A549 (cell line): Measurements from ENCODE around the gene AGBL4.

Source experiments
- CHD4 ChIP-seq: fragments of 200-600 bp; sonication (generic); IDR thresholded peaks from 2 replicates; pipeline ENCODE4 v1.6.1; 2016; ENCODE audit warnings: antibody characterized with exemption, mild to moderate bottlenecking, borderline replicate concordance
- EHMT2 ChIP-seq: fragments of 200-600 bp; sonication (generic); IDR thresholded peaks from 2 replicates; pipeline ENCODE4 v1.6.1; 2016; ENCODE audit warnings: antibody characterized with exemption, low read depth, mild to moderate bottlenecking, moderate library complexity
- MAFK ChIP-seq: fragments of 450-650 bp; IDR thresholded peaks from 2 replicates; pipeline ENCODE4 v1.6.1; 2014; ENCODE audit not compliant: partially characterized antibody
- RAD21 ChIP-seq, 2 experiments: fragments of >200 bp in 1 of 2; sonication (Bioruptor Twin) in 1 of 2; formaldehyde crosslinking in 1 of 2; IDR thresholded peaks in 1 of 2; conservative IDR thresholded peaks in 1 of 2; 2 replicates in 1 of 2; 3 replicates in 1 of 2; pipeline ENCODE4 v1.6.1; 2012 to 2018; ENCODE audit warnings: inconsistent platforms in 1 of 2
- ZC3H11A ChIP-seq: fragments of 450-650 bp; IDR thresholded peaks from 2 replicates; pipeline ENCODE4 v1.6.1; 2014; ENCODE audit warnings: antibody characterized with exemption, mild to moderate bottlenecking
- TF ChIP-seq, protein P1 (sequence below): fragments of >200 bp; sonication (Bioruptor Twin); formaldehyde crosslinking; IDR thresholded peaks from 3 replicates; pipeline ENCODE4 v1.5.1; 2016
- TF ChIP-seq, protein P2 (sequence below): fragments of 200-600 bp; sonication (generic); IDR thresholded peaks from 2 replicates; pipeline ENCODE4 v1.6.1; 2016; ENCODE audit warnings: antibody characterized with exemption, mild to moderate bottlenecking, moderate library complexity

DNA sequence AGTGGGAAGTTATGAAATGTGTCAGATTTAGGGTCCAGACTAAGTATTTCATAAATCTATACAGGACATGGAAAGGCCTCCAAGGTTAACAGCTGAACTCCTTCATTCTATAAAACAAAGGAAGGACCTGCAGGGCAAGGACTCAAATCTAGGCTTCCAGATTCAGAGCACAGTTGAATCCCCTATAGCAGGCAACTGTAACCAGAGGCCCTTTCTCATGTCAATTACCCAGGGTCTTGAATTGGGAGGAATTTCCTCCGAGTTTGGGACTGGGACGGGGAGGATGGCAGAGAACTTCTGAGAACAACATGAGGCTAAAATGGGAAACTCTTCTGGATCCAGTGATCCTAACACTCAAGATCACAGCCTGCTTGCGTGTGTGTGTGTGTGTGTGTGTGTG, 1134.1 kb downstream of the AGBL4 start:
- no peak for TF ChIP-seq EHMT2
- TF ChIP-seq, protein P1, sequence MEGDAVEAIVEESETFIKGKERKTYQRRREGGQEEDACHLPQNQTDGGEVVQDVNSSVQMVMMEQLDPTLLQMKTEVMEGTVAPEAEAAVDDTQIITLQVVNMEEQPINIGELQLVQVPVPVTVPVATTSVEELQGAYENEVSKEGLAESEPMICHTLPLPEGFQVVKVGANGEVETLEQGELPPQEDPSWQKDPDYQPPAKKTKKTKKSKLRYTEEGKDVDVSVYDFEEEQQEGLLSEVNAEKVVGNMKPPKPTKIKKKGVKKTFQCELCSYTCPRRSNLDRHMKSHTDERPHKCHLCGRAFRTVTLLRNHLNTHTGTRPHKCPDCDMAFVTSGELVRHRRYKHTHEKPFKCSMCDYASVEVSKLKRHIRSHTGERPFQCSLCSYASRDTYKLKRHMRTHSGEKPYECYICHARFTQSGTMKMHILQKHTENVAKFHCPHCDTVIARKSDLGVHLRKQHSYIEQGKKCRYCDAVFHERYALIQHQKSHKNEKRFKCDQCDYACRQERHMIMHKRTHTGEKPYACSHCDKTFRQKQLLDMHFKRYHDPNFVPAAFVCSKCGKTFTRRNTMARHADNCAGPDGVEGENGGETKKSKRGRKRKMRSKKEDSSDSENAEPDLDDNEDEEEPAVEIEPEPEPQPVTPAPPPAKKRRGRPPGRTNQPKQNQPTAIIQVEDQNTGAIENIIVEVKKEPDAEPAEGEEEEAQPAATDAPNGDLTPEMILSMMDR, result no peak
- TF ChIP-seq ZC3H11A, result no peak
- TF ChIP-seq RAD21 (conservative IDR thresholded peaks at IDR 0.05 in 1 of 2, IDR thresholded peaks at IDR 0.05 in 1 of 2), result no peak
- no peak for TF ChIP-seq MAFK
- TF ChIP-seq CHD4, result no peak
- TF ChIP-seq, protein P2, sequence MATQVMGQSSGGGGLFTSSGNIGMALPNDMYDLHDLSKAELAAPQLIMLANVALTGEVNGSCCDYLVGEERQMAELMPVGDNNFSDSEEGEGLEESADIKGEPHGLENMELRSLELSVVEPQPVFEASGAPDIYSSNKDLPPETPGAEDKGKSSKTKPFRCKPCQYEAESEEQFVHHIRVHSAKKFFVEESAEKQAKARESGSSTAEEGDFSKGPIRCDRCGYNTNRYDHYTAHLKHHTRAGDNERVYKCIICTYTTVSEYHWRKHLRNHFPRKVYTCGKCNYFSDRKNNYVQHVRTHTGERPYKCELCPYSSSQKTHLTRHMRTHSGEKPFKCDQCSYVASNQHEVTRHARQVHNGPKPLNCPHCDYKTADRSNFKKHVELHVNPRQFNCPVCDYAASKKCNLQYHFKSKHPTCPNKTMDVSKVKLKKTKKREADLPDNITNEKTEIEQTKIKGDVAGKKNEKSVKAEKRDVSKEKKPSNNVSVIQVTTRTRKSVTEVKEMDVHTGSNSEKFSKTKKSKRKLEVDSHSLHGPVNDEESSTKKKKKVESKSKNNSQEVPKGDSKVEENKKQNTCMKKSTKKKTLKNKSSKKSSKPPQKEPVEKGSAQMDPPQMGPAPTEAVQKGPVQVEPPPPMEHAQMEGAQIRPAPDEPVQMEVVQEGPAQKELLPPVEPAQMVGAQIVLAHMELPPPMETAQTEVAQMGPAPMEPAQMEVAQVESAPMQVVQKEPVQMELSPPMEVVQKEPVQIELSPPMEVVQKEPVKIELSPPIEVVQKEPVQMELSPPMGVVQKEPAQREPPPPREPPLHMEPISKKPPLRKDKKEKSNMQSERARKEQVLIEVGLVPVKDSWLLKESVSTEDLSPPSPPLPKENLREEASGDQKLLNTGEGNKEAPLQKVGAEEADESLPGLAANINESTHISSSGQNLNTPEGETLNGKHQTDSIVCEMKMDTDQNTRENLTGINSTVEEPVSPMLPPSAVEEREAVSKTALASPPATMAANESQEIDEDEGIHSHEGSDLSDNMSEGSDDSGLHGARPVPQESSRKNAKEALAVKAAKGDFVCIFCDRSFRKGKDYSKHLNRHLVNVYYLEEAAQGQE, result no peak
